Cerebellar cortex (tissue), 1 donor: ENCODE data around the gene RDX.
"Not testable (repeated sequence)": the region's sequence is repeated elsewhere in the genome, so short reads cannot be mapped to it uniquely, and the experiment has no call there.

ENCODE experiments used
- DNase-seq: peaks from one replicate; pipeline ENCODE4 v3.0.0-alpha.2; 2015; ENCODE audit warnings: low spot score

RDX gene

GRCh38 chr11:110296226-110297075 lies at the start of gene RDX:
TSS of gene RDX (minus strand) at chr11:110296614. CDS start at chr11:110279692, 16,922 bp downstream.
- peak; percentile 64 for DNase-seq

GRCh38 chr11:110345743-110346142 lies 49.3 kb upstream of the RDX start:
- DNase-seq: no peak

- no peak for DNase-seq
Observed at GRCh38 chr11:110340436-110340835, 44.0 kb upstream of the RDX start.

GRCh38 chr11:110339456-110340250 lies 43.2 kb upstream of the RDX start:
- DNase-seq: no peak

GRCh38 chr11:110338684-110339083 lies 42.3 kb upstream of the RDX start:
- no peak for DNase-seq

- no peak for DNase-seq
Observed at GRCh38 chr11:110337570-110338193, 41.3 kb upstream of the RDX start.

- no peak for DNase-seq
Observed at GRCh38 chr11:110336054-110336453, 39.6 kb upstream of the RDX start.

GRCh38 chr11:110335358-110335757 lies 38.9 kb upstream of the RDX start:
- no peak for DNase-seq

- no peak for DNase-seq
Observed at GRCh38 chr11:110331626-110332025, 35.2 kb upstream of the RDX start.

GRCh38 chr11:110329445-110329844 lies 33.0 kb upstream of the RDX start:
- DNase-seq: no peak

- DNase-seq: no peak
Observed at GRCh38 chr11:110327508-110327907, 31.1 kb upstream of the RDX start.

GRCh38 chr11:110323786-110324185 lies 27.4 kb upstream of the RDX start:
- DNase-seq: no peak

- no peak for DNase-seq
Observed at GRCh38 chr11:110319501-110319900, 23.1 kb upstream of the RDX start.

GRCh38 chr11:110318638-110319404 lies 22.4 kb upstream of the RDX start:
- DNase-seq: no peak

GRCh38 chr11:110317516-110317932 lies 21.1 kb upstream of the RDX start:
- no peak for DNase-seq

- DNase-seq: no peak
Observed at GRCh38 chr11:110314366-110315095, 18.1 kb upstream of the RDX start.

- DNase-seq: no peak
Observed at GRCh38 chr11:110312670-110313069, 16.3 kb upstream of the RDX start.

GRCh38 chr11:110311783-110312579 lies 15.6 kb upstream of the RDX start:
- no peak for DNase-seq

GRCh38 chr11:110308071-110308470 lies 11.7 kb upstream of the RDX start:
- DNase-seq: no peak

- DNase-seq: not testable (repeated sequence)
Observed at GRCh38 chr11:110306019-110306388, 9.6 kb upstream of the RDX start.
